Nephron (organoid): ENCODE data around the gene DEK.
A peak's percentile ranks its signal among the peaks of the same experiment; 100 is the strongest.

ENCODE experiments used
- H3K27ac Mint-ChIP-seq, 3 experiments: 2 replicates each; pipeline ENCODE4 v1.8.0; 2020; ENCODE audit warnings: mixed read lengths in 3 of 3, mild to moderate bottlenecking in 2 of 3, moderate library complexity in 1 of 3
- H3K27me3 Mint-ChIP-seq: 2 replicates; pipeline ENCODE4 v1.8.0; 2021; ENCODE audit warnings: low read depth, mild to moderate bottlenecking, moderate library complexity, mixed read lengths
- H3K36me3 Mint-ChIP-seq: 2 replicates; pipeline ENCODE4 v1.8.0; 2020; ENCODE audit warnings: low read depth, mixed read lengths
- H3K4me1 Mint-ChIP-seq: 2 replicates; pipeline ENCODE4 v1.8.0; 2020; ENCODE audit warnings: mixed read lengths
- H3K4me3 Mint-ChIP-seq, 3 experiments: 2 replicates each; pipeline ENCODE4 v1.8.0; 2020; ENCODE audit warnings: mild to moderate bottlenecking in 3 of 3, mixed read lengths in 3 of 3, moderate library complexity in 2 of 3
- H3K9me3 Mint-ChIP-seq: 2 replicates; pipeline ENCODE4 v1.8.0; 2020; ENCODE audit warnings: mixed read lengths
- CTCF ChIP-seq, 3 experiments: fragments of 200-600 bp; sonication (generic); IDR thresholded peaks; one replicate each; pipeline ENCODE4 v1.5.0; 2021; ENCODE audit warnings: antibody characterized with exemption in 3 of 3; ENCODE audit not compliant: unreplicated experiment in 3 of 3

The DEK gene

GRCh38 chr6:18189196-18189595 lies 75.1 kb downstream of the DEK start:
- Mint-ChIP-seq H3K9me3 (no peaks in the 10 kb centered on the region), H3K4me1 (peaks cover 8% of the 10 kb centered on the region), H3K36me3 (peaks cover 15% of the 10 kb centered on the region), H3K4me3 (no peak overlapping the region), H3K27ac (no peak overlapping the region), H3K27me3 (no peaks in the 10 kb centered on the region)
- no peak for TF ChIP-seq CTCF (IDR thresholded peaks at IDR 0.05; ENCODE audit: unreplicated experiment in 3 of 3)

- H3K36me3 Mint-ChIP-seq = peaks cover 21% of the 10 kb centered on the region
- no peak for TF ChIP-seq CTCF (IDR thresholded peaks at IDR 0.05; ENCODE audit: unreplicated experiment in 3 of 3)
- no peaks in the 10 kb centered on the region for H3K27me3 Mint-ChIP-seq
- H3K4me3 Mint-ChIP-seq = no peak overlapping the region
- H3K27ac Mint-ChIP-seq = no peak overlapping the region
- peaks cover 17% of the 10 kb centered on the region for H3K4me1 Mint-ChIP-seq
- no peaks in the 10 kb centered on the region for H3K9me3 Mint-ChIP-seq
Measured at GRCh38 chr6:18187701-18188100, 76.6 kb downstream of the DEK start.

GRCh38 chr6:18186540-18187250 lies 77.6 kb downstream of the DEK start:
- H3K4me1 Mint-ChIP-seq = peaks cover 17% of the 10 kb centered on the region
- H3K36me3 Mint-ChIP-seq = peaks cover 17% of the 10 kb centered on the region

GRCh38 chr6:18186033-18186432 lies 78.3 kb downstream of the DEK start:
- Mint-ChIP-seq H3K36me3 (peaks cover 10% of the 10 kb centered on the region), H3K27me3 (no peaks in the 10 kb centered on the region), H3K9me3 (no peaks in the 10 kb centered on the region), H3K27ac (peak overlapping the region in 1 of 3 experiments; percentile 27), H3K4me3 (no peak overlapping the region), H3K4me1 (peaks cover 17% of the 10 kb centered on the region)
- no peak for TF ChIP-seq CTCF (IDR thresholded peaks at IDR 0.05; ENCODE audit: unreplicated experiment in 3 of 3)

More at GRCh38 chr6:18186540-18187250, 77.6 kb downstream of the DEK start:
- TF ChIP-seq CTCF (IDR thresholded peaks at IDR 0.05; ENCODE audit: unreplicated experiment in 3 of 3) = no peak
- H3K9me3 Mint-ChIP-seq = no peaks in the 10 kb centered on the region
- H3K4me3 Mint-ChIP-seq = no peak overlapping the region
- peak overlapping the region in 1 of 3 experiments; percentile 27 for H3K27ac Mint-ChIP-seq
- H3K27me3 Mint-ChIP-seq = no peaks in the 10 kb centered on the region

- no peak overlapping the region for H3K4me3 Mint-ChIP-seq
- no peaks in the 10 kb centered on the region for H3K27me3 Mint-ChIP-seq
- peaks cover 9% of the 10 kb centered on the region for H3K36me3 Mint-ChIP-seq
- no peak for TF ChIP-seq CTCF (IDR thresholded peaks at IDR 0.05; ENCODE audit: unreplicated experiment in 3 of 3)
- no peaks in the 10 kb centered on the region for H3K9me3 Mint-ChIP-seq
- no peak overlapping the region for H3K27ac Mint-ChIP-seq
- peaks cover 17% of the 10 kb centered on the region for H3K4me1 Mint-ChIP-seq
Measured at GRCh38 chr6:18185624-18186023, 78.7 kb downstream of the DEK start.

- no peaks in the 10 kb centered on the region for H3K9me3 Mint-ChIP-seq
- H3K36me3 Mint-ChIP-seq = peaks cover 15% of the 10 kb centered on the region
- peak overlapping the region in 2 of 3 experiments; percentile 18 to 21 for H3K27ac Mint-ChIP-seq
- TF ChIP-seq CTCF (IDR thresholded peaks at IDR 0.05; ENCODE audit: unreplicated experiment in 3 of 3) = no peak
- H3K4me1 Mint-ChIP-seq = peaks cover 17% of the 10 kb centered on the region
- H3K27me3 Mint-ChIP-seq = no peaks in the 10 kb centered on the region
- H3K4me3 Mint-ChIP-seq = peak overlapping the region in 1 of 3 experiments; percentile 28
Measured at GRCh38 chr6:18183766-18184165, 80.6 kb downstream of the DEK start.
